Tibial artery (tissue), 4 donors: ENCODE measurements around the gene URAD.

Experiments used
- DNase-seq, 2 donors: peaks; one replicate each; pipeline ENCODE4 v3.0.0-alpha.2; 2019
- H3K27ac ChIP-seq, 2 donors: fragments of 200-600 bp; sonication (generic) in 1 of 2; 1 replicate in 1 of 2; 2 replicates in 1 of 2; pipeline ENCODE4 v1.5.1; 2018 to 2019; ENCODE audit warnings: mild to moderate bottlenecking in 1 of 2
- H3K27me3 ChIP-seq, 2 donors: fragments of 200-600 bp; sonication (generic) in 1 of 2; one replicate each; pipeline versions ENCODE4 v1.5.1 to v1.6.0; 2016 to 2019
- H3K36me3 ChIP-seq, 3 donors: fragments of 200-600 bp; sonication (generic) in 2 of 3; one replicate each; pipeline ENCODE4 v1.5.1; 2016 to 2019; ENCODE audit warnings: mild to moderate bottlenecking in 2 of 3
- H3K4me1 ChIP-seq, 4 donors: fragments of 200-600 bp; sonication (generic) in 2 of 4; 1 replicate in 3 of 4; 2 replicates in 1 of 4; pipeline ENCODE4 v1.5.1; 2016 to 2019
- H3K4me3 ChIP-seq, 2 donors: fragments of 200-600 bp; sonication (generic) in 1 of 2; 1 replicate in 1 of 2; 2 replicates in 1 of 2; pipeline ENCODE4 v1.5.1; 2018 to 2019; ENCODE audit warnings: mild to moderate bottlenecking in 2 of 2
- H3K9me3 ChIP-seq, 3 donors: fragments of 200-600 bp; sonication (generic) in 1 of 3; one replicate each; pipeline ENCODE4 v1.5.1; 2016 to 2019
- intact Hi-C: fragments of 100-400 bp; cut with DNase I; formaldehyde crosslinking; loops from one replicate; pipeline ENCODE4 v1.15.0; 2023; ENCODE audit warnings: low total_unique reads
- TF ChIP-seq, protein P1 (sequence below), 2 experiments: fragments of 200-600 bp in 1 of 2; fragments of 450-650 bp in 1 of 2; IDR thresholded peaks; one replicate each; pipeline ENCODE4 v1.5.1; 2017 to 2019; ENCODE audit warnings: antibody characterized with exemption in 2 of 2, mild to moderate bottlenecking in 1 of 2, moderate library complexity in 1 of 2

URAD gene

DNA sequence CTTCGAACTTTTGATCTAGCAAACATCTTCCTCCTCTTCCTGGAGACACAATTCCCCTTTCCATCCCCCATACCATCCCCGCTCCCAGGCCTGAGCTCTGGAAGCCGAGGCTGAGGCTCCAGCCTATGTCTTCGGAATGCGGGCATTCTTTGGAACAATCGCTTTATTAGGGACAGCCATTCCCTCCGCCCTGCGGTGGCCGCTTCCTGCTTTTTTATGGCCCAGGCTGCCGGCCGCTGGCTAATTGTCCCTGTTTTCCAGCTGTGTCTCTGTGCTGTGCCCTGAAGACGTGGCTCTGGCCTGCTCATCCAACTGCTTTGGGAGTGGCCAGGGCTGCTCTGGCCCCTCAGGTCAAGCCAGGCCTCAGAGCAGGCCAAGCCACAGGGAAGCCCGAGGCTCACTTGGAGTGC lies 17.3 kb downstream of the URAD start:
- no peaks in the 10 kb centered on the region for H3K36me3 ChIP-seq
- TF ChIP-seq, protein P1, sequence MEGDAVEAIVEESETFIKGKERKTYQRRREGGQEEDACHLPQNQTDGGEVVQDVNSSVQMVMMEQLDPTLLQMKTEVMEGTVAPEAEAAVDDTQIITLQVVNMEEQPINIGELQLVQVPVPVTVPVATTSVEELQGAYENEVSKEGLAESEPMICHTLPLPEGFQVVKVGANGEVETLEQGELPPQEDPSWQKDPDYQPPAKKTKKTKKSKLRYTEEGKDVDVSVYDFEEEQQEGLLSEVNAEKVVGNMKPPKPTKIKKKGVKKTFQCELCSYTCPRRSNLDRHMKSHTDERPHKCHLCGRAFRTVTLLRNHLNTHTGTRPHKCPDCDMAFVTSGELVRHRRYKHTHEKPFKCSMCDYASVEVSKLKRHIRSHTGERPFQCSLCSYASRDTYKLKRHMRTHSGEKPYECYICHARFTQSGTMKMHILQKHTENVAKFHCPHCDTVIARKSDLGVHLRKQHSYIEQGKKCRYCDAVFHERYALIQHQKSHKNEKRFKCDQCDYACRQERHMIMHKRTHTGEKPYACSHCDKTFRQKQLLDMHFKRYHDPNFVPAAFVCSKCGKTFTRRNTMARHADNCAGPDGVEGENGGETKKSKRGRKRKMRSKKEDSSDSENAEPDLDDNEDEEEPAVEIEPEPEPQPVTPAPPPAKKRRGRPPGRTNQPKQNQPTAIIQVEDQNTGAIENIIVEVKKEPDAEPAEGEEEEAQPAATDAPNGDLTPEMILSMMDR (IDR thresholded peaks at IDR 0.05) = no peak
- no peaks in the 10 kb centered on the region for H3K9me3 ChIP-seq
- no peak overlapping the region for H3K27ac ChIP-seq
- peak in 1 of 2 donors; percentile 46 for DNase-seq
- peaks cover 0 to 47% (median 28%) of the 10 kb centered on the region in 4 donors for H3K4me1 ChIP-seq
- H3K4me3 ChIP-seq = no peak overlapping the region
- intact Hi-C loops = no loop called here
- H3K27me3 ChIP-seq = peaks cover 0 to 100% of the 10 kb centered on the region in 2 donors

DNA sequence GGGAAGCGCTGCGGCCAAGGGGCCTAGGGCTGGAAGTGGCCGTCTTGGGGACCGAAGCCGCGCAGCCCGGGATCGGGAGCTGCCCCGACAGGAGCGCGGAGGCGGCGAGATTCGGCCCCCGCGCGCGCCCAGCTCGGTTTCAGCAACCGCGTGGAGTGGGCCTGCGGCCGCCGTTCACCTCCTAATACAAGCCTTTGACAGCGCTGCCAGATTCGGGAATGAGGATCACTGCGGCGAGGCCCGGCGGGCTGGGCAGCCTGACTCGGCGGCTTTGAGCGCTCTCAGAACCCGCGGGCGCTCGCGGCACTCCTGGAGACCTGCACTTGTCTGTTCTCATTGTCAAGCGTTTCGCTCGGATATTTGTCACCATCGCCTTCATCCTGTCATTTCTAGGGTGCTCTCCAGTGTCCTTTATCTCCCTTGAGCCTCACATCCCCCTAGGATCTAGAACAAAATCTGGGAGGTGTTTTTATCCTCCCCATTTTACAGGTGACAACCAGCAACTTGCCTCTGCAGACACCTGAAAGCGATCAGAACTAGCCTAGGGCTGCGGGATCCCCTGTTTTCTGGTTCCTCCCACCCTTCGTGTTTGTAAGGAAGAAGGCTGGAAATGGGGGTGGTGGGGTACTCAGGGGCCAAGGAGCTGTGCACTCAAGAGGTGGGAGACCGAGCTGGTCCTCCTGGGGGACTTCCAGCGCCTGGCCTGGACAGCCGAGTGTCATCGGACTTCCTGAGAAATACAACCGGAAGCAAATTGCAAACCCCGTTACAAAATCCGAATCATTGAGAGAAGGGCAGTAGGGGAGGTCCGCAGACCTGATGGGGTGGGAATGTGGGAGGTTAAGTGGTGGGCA lies 17.9 kb downstream of the URAD start:
- Histone ChIP-seq H3K27ac (no peak overlapping the region), H3K4me3 (no peak overlapping the region), H3K4me1 (peaks cover 0 to 48% (median 26%) of the 10 kb centered on the region in 4 donors), H3K9me3 (no peaks in the 10 kb centered on the region), H3K27me3 (peaks cover 0 to 100% of the 10 kb centered on the region in 2 donors), H3K36me3 (no peaks in the 10 kb centered on the region)
- intact Hi-C loops = no loop called here
- DNase-seq = peak in 1 of 2 donors; percentile 23
- TF ChIP-seq, protein P1 (IDR thresholded peaks at IDR 0.05) = no peak

DNA sequence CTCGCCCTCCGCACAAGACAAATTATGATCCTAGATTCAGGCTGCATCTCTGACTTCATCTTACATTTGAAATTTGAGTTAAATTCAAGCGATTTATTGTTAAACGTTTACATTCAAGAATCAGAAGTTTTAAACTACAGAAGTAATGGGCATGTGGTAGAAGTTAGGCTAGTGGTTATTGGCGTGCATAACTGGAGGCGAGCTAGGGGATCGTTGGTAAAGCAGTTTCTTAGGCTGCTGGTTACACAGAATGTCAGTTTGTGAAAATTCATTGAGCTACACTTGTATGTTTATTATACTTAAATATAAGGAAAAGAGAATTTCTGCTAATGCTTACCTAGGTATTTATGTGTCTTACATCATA lies 18.6 kb downstream of the URAD start:
- Histone ChIP-seq H3K27me3 (peaks cover 0 to 100% of the 10 kb centered on the region in 2 donors), H3K27ac (no peak overlapping the region), H3K4me3 (no peak overlapping the region), H3K36me3 (no peaks in the 10 kb centered on the region), H3K9me3 (no peaks in the 10 kb centered on the region), H3K4me1 (peaks cover 0 to 48% (median 25%) of the 10 kb centered on the region in 4 donors)
- no peak for DNase-seq
- intact Hi-C loops = loop anchor here (5.0 kb wide), 1 partner anchor 138 kb away; no protein-coding TSS in a partner anchor
- TF ChIP-seq, protein P1 (IDR thresholded peaks at IDR 0.05) = no peak

DNA sequence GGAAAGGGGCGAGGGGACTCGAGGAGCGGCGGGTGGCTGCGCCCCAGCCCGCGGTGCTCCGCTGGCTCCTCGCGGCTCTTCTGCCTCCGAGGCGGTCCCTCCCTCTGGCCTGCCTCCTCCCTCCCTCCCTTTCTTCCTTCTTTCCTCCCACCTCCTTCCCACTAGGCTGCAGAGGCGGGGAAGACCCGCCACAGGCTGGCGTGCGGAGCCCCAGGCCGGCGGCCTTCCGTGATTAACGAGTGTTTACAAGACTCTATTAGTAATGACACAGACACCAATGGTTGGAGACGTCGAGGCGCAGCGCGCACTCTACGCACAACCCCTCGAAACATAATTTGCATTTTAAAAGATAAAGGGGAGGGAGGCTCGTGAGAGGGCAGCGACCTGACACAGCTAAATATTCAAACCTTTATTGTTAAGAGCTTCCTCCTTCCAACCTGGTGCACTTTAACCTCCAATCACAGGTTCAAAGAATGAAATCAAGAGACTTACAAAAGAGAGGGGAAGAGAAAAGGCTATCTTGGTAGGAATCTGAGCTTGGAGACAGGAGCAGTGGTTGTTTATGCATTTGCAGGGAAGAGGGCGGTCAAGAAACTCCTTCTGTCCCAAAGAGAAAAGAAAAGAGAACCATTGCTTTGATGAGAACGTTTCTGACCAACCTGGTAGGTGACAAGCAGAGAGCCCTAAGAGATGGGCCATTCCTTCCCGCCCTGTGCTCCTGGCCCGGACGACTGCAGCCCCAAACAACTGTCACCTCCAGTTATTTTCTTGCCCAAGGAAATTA lies 19.2 kb downstream of the URAD start, which contains the start of gene CDX2:
CDX2 (minus strand) TSS at position 234 of the 784 bp plus-strand sequence. CDS start 309 bp downstream, outside the sequence.
- TF ChIP-seq, protein P1 (IDR thresholded peaks at IDR 0.05) = no peak
- no peak for DNase-seq
- H3K9me3 ChIP-seq = no peaks in the 10 kb centered on the region
- peak within 1 kb of the TSS in 1 of 2 donors; percentile 1 for H3K4me3 ChIP-seq
- H3K27me3 ChIP-seq = peaks cover 0 to 100% of the 10 kb centered on the region in 2 donors
- no peak within 1 kb of the TSS for H3K27ac ChIP-seq
- H3K36me3 ChIP-seq = no peaks in the 10 kb centered on the region
- intact Hi-C loops = loop anchor here (5.0 kb wide), 1 partner anchor 137 kb away; no protein-coding TSS in a partner anchor
- peaks cover 0 to 48% (median 25%) of the 10 kb centered on the region in 4 donors for H3K4me1 ChIP-seq

DNA sequence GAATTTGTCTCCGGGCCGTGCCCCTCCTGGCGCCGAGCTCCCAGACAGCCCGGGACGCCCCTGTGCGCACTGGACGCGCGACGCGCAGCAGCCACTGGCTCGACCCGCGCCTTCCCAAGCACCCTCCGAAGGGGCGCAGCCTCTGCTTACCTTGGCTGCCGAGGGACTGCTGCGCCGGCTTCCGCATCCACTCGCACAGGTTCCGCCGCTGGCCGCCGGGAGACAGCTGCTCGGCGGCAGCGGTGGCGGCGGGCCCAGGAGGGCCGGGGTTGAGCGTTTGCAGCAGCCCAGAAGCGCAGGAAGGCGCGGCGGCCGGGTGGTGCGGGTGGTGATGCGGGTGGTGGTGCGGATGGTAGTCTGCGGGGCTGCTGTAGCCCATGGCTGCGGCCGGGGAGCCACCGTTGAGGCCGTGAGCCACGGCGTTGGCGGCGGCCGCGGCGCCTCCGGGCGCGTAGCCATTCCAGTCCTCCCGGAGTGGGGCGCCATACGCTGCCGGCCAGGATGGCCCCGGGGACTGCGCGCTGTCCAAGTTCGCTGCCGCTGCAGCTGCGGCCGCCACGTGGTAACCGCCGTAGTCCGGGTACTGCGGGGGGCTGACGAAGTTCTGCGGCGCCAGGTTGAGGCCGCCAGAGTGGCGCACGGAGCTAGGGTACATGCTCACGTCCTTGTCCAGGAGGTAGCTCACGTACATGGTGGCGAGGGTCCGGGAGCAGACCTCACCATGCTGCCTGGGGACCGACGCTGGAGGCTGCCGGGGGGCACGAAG lies 20.0 kb downstream of the URAD start:
- H3K27me3 ChIP-seq = peaks cover 0 to 96% of the 10 kb centered on the region in 2 donors
- H3K9me3 ChIP-seq = no peaks in the 10 kb centered on the region
- DNase-seq = no peak
- peaks cover 0 to 48% (median 25%) of the 10 kb centered on the region in 4 donors for H3K4me1 ChIP-seq
- TF ChIP-seq, protein P1 (IDR thresholded peaks at IDR 0.05) = no peak
- intact Hi-C loops = loop anchor here (5.0 kb wide), 1 partner anchor 136 kb away; no protein-coding TSS in a partner anchor
- no peaks in the 10 kb centered on the region for H3K36me3 ChIP-seq
- peak overlapping the region in 1 of 2 donors; percentile 1 for H3K4me3 ChIP-seq
- no peak overlapping the region for H3K27ac ChIP-seq
